GM13977 (cell line): ENCODE data around the gene DHRS3.
"Not testable (repeated sequence)": the region's sequence is repeated elsewhere in the genome, so short reads cannot be mapped to it uniquely, and the experiment has no call there.

Experiments used
- DNase-seq: peaks from one replicate; pipeline ENCODE4 v3.0.0; 2012; ENCODE audit warnings: low spot score
- CTCF ChIP-seq: IDR thresholded peaks from 2 replicates; pipeline ENCODE4 v1.5.1; 2012; ENCODE audit warnings: mild to moderate bottlenecking, control low read depth; ENCODE audit not compliant: insufficient read depth; ENCODE audit errors: extremely low read depth, missing control alignments
- in situ Hi-C: fragments of 300-500 bp; cut with MboI; formaldehyde crosslinking; loops from one replicate; pipeline ENCODE4 v1.12.0; 2022; ENCODE audit warnings: low sequenced_read_pairs, low pct_unique_long_range_greater_than_20kb, mixed read lengths, inconsistent platforms; ENCODE audit not compliant: unreplicated experiment

The DHRS3 gene

GRCh38 chr1:12565094-12565965, 52.7 kb downstream of the DHRS3 start:
- no peak for TF ChIP-seq CTCF
- DNase-seq: no peak
- in situ Hi-C loops: loop anchor here (25.0 kb wide), 1 partner anchor 672 kb away; the partner anchor contains the start of gene PRAMEF18

GRCh38 chr1:12564251-12564650, 53.8 kb downstream of the DHRS3 start:
- in situ Hi-C loops: loop anchor here (25.0 kb wide), 1 partner anchor 673 kb away; the partner anchor contains the start of gene PRAMEF18

GRCh38 chr1:12562955-12563576, 54.9 kb downstream of the DHRS3 start:
- in situ Hi-C loops: loop anchor here (25.0 kb wide), 1 partner anchor 674 kb away; the partner anchor contains the start of gene PRAMEF18
- no peak for TF ChIP-seq CTCF
- DNase-seq: no peak

More at GRCh38 chr1:12564251-12564650, 53.8 kb downstream of the DHRS3 start:
- DNase-seq: not testable (repeated sequence)

GRCh38 chr1:12561121-12561520, 56.9 kb downstream of the DHRS3 start:
- no peak for DNase-seq
- in situ Hi-C loops: loop anchor here (25.0 kb wide), 1 partner anchor 676 kb away; the partner anchor contains the start of gene PRAMEF18
- no peak for TF ChIP-seq CTCF

GRCh38 chr1:12556957-12557935, 60.8 kb downstream of the DHRS3 start:
- no peak for DNase-seq
- TF ChIP-seq CTCF: no peak
- in situ Hi-C loops: loop anchor here (25.0 kb wide), 1 partner anchor 680 kb away; the partner anchor contains the start of gene PRAMEF18

- TF ChIP-seq CTCF: no peak
- no peak for DNase-seq
- in situ Hi-C loops: loop anchor here (25.0 kb wide), 1 partner anchor 681 kb away; the partner anchor contains the start of gene PRAMEF18
These were observed 61.6 kb downstream of the DHRS3 start for GRCh38 chr1:12556368-12556930.
